ENCODE results near the gene GABBR2. TPM values are rescaled to one million over a fixed set of nuclear protein-coding genes. Genes with fewer than 3 reads are reported as not detected.

GABBR2 gene
- total RNA-seq, 4 donors from 2014 or later = 2.4 to 13.6 (median 10.0) TPM

DNA sequence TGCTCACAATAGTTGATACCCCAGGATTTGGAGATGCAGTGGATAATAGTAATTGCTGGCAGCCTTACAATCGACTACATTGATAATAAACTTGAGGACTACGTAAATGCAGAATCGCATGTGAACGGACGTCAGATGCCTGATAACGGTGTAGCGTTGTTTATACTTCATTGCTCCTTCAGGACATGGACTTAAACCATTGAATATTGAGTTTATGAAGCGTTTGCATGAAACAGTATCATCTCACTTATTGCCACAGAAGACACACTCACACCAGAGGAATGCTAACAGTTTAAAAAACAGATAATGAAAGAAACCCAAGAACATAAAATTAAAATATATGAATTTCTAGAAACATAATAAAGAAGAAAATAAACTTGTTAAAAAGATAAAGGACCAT is 101.6 kb downstream of the GABBR2 start:
- intact Hi-C loops (cut with DNase I) = no loop called here
- H3K27ac ChIP-seq = no peak overlapping the region
- no peaks in the 10 kb centered on the region for H3K27me3 ChIP-seq
- no peaks in the 10 kb centered on the region for H3K36me3 ChIP-seq
- no peak overlapping the region for H3K4me3 ChIP-seq (replicated peaks in 1 of 3)
- H3K4me1 ChIP-seq = peaks cover 31 to 51% of the 10 kb centered on the region in 2 donors
- H3K9me3 ChIP-seq = no peaks in the 10 kb centered on the region
- TF ChIP-seq CTCF (IDR thresholded peaks at IDR 0.05) = no peak
- no peak for TF ChIP-seq POLR2A (IDR thresholded peaks at IDR 0.05)
- no peak for DNase-seq
- WGBS, 2 donors = 95 to 97% methylated on average over 8 of the region's 8 CpGs

DNA sequence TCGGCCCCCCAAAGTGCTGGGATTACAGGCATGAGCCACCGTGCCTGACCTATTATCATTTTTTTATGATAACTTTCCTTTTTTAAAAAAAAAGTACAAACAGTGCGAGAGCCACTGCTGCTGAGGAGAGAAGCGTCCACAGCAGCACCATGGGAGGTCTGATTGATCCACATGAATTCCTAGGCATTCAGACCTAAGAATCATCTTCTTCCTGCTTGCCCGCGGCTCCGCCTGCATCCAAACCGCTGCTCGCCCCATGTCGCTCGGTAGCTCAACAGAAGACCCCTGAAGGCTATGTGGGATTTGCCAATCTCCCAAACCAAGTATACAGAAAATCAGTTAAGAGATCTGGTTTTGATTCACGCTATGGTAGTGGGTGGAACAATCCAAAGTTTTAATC is 102.0 kb downstream of the GABBR2 start:
- Histone ChIP-seq H3K4me3 (replicated peaks in 1 of 3) (no peak overlapping the region), H3K4me1 (peaks cover 32 to 50% of the 10 kb centered on the region in 2 donors), H3K27me3 (no peaks in the 10 kb centered on the region), H3K27ac (no peak overlapping the region), H3K36me3 (no peaks in the 10 kb centered on the region), H3K9me3 (no peaks in the 10 kb centered on the region)
- intact Hi-C loops (cut with DNase I) = no loop called here
- WGBS, 2 donors = 96% methylated on average over 12 of the region's 12 CpGs
- DNase-seq = no peak
- TF ChIP-seq POLR2A (IDR thresholded peaks at IDR 0.05) = no peak
- no peak for TF ChIP-seq CTCF (IDR thresholded peaks at IDR 0.05)

DNA sequence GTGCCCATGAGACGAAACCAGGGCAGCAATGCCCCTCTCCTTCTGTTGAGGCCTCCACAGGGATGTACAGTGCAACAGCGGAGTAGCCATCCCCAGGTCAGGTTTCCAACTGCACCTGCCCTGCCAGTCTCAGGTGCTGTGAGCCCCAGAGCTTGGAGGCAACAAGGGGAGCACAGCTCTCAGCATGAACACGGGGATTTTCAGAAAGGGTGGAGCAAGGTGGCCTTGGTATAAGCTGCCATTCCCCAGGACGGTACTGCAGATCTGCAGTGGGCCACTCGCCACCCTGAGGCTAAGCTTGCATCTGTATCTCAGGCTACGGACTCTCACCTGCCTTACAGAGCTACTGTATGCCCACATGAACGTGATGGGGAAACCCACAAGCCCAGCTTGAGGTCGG is 103.6 kb downstream of the GABBR2 start:
- Histone ChIP-seq H3K4me3 (replicated peaks in 1 of 3) (no peak overlapping the region), H3K9me3 (no peaks in the 10 kb centered on the region), H3K27ac (no peak overlapping the region), H3K4me1 (peaks cover 38 to 52% of the 10 kb centered on the region in 2 donors), H3K27me3 (no peaks in the 10 kb centered on the region), H3K36me3 (no peaks in the 10 kb centered on the region)
- WGBS, 2 donors = 81 to 86% methylated on average over 8 of the region's 8 CpGs
- intact Hi-C loops (cut with DNase I) = no loop called here
- TF ChIP-seq CTCF (IDR thresholded peaks at IDR 0.05) = no peak
- no peak for TF ChIP-seq POLR2A (IDR thresholded peaks at IDR 0.05)
- no peak for DNase-seq

DNA sequence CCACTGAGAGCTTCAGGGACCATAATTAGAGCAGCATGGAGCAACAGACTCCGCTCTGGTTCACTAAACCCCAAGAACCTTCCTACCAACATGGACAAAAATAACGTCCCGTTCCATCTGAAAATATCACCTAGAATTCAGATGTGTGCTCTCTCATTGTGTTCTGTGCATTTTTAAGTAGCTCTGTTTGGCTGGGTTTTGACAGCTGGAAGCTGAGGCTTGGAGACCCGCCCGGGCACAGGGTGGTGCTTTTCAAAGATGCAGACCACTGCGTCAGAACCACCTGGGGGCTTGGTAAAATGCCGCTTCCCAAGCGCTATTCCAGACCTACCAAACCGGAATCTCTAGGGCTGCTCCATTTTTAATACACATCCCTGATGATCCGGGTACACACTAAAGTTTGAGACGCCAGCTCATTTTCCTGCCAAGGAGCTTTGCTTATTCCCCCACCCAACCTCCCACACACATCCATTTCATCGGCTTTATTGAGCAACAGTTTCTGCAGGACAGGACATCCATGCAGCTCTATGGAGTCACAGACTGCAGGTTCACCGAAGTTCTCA is 104.8 kb downstream of the GABBR2 start:
- Histone ChIP-seq H3K27ac (peak overlapping the region; percentile 46 to 85 (median 81)), H3K27me3 (no peaks in the 10 kb centered on the region), H3K9me3 (no peaks in the 10 kb centered on the region), H3K36me3 (no peaks in the 10 kb centered on the region), H3K4me1 (peaks cover 31 to 43% of the 10 kb centered on the region in 2 donors), H3K4me3 (replicated peaks in 1 of 3) (no peak overlapping the region)
- TF ChIP-seq CTCF (IDR thresholded peaks at IDR 0.05) (no peak), POLR2A (IDR thresholded peaks at IDR 0.05) (no peak)
- intact Hi-C loops (cut with DNase I) = no loop called here
- DNase-seq = peak; percentile 76 to 79
- WGBS, 2 donors = 41 to 59% methylated on average over 13 of the region's 13 CpGs

- intact Hi-C loops (cut with DNase I) = no loop called here
- no peak for DNase-seq
- no peaks in the 10 kb centered on the region for H3K9me3 ChIP-seq
- H3K27me3 ChIP-seq = no peaks in the 10 kb centered on the region
- H3K36me3 ChIP-seq = no peaks in the 10 kb centered on the region
- H3K27ac ChIP-seq = peak overlapping the region; percentile 46 to 85 (median 81)
- 31 to 34% methylated on average over 5 of the region's 5 CpGs for WGBS, 2 donors
- H3K4me3 ChIP-seq (replicated peaks in 1 of 3) = no peak overlapping the region
- peaks cover 31 to 43% of the 10 kb centered on the region in 2 donors for H3K4me1 ChIP-seq
- TF ChIP-seq POLR2A (IDR thresholded peaks at IDR 0.05) (no peak), CTCF (IDR thresholded peaks at IDR 0.05) (no peak)
These were observed 105.8 kb downstream of the GABBR2 start for GRCh38 chr9:98602839-98603500.
